Fibroblast of skin of scalp (primary cell): Measurements from ENCODE around the gene GLIPR2.
A peak's percentile ranks its signal among the peaks of the same experiment; 100 is the strongest.

Experiments used
- DNase-seq: peaks from one replicate; pipeline ENCODE4 v3.0.0-alpha.2; 2013

The GLIPR2 gene

GRCh38 chr9:36194326-36195000, 57.9 kb downstream of the GLIPR2 start:
- no peak for DNase-seq

DNA sequence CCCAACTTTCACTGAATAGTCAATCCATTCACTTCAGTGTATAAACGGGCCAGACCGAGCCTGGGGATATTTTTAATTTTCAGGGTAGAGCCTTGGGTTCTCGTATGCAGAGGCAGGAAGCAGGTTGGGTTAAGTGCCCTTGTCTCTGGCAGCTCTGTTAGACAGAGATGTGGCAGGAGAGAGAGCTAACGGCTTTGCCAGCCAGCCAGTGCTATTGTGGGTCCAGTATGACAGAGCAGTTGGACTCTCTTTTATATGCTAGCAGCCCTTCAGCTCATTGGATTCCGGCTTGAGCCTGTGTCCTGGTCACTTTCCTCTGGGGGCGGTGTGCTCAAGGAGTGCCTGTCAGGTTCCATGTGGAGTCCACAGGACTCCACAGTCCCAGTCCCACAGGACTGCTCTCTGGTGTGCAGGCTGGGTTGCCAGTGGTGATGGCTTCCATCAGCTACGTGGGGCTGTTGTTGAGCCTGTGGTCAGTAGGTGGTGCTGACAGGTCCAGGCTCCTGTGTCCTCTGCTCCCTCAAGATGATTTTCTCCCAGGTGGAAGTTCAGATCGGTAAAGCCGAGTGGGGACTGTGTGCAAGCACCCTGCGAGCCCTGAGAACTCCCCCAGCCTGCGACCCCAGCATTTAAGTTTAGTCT, 68.5 kb downstream of the GLIPR2 start:
- DNase-seq, result no peak

DNA sequence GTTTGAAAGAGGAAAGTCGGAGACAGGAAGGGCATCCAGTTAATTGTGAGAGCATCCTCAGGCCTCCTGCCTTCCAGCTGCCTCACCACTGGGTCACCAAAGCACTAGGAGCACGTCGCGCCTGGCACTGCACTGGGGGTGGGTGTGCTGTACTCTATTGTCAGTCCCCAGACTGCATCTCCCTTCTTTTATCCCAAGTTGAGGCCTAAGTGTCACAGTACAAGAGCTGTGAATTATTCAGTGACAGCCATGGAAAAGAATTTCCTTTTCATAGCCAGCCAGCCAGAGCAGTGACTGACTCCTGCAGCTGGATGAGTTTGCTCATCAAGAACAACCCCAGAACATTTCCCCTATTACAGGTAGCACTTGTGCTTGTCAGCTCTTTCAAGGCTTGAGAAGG, 70.5 kb downstream of the GLIPR2 start:
- peak; percentile 25 for DNase-seq

DNA sequence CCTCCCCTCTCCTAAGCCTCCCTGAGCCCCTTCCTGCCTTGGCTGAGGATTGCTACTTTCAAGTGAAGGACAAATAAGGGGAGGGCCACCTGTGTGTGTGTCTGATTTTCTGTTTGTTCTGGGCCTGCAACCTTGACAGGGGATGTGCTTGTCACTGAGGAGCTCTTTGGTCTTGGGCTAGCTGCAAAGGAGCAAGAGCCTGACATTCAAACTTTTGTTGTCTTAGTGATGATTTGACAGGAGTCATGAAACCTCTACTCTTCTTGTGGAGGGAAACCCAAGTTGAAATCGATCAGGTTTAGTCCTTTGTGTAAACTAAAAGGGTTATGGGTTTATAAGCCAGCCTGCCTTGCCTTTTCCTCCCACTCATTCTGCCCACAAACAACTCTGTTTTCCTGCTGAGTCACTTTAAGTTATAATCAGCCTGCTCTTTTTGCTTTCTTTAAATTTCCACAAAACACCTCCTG, 71.0 kb downstream of the GLIPR2 start:
- no peak for DNase-seq

DNA sequence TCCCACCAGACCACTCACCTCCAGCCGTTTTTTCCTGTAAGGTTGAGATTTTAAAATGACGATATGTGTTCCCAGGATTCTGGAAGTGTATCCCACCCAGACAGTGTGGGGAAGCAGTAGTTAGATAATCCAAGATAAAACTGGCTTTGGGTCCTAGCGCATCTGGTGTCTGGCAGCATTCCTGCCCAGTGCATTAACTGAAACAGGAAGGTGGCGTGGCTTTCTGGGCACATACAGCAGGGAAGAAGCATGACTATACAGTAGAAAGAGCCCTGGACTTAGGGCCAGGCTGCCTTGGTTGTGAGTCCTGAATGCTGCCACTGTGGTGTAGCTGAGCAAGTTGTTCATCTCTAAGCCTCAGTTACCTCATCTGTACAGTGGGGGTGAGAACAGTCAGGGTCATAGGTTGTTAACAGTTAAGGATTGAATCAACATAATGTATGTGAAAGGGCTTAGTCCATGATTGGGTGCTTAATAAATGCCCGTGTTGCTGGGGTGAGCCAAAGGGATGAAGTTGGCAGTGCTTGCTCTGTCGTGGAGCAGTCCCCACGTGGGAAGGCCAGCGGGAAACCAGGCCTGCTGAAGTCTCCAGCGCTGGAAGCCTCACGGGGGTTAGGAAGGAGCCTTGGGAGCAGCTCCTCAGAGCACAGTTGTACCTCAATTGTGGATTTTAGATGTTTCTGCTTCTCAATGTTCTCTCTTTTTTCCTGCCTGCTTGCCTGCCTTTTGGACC, 72.2 kb downstream of the GLIPR2 start:
- DNase-seq, result no peak

DNA sequence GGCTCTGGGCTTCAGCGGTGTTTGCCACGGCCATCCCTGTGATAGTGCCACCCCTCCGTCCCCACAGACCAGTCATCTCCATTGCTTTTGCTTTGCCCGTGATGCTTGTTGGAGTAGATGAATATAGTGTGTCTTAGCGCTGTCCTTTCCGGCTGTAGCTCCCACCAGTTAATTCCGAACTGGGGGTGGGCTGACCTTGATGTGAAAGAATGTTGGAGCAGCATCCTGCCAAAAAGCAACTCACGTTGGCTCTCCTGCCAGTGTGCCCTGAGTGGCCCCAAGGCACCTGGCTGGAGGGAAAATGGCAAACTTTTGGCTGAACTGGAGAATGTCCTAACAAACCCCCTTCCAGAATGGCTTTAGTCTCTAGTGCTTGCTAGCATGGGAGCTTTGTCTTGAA, 74.2 kb downstream of the GLIPR2 start:
- DNase-seq, result no peak

- no peak for DNase-seq
Observed at GRCh38 chr9:36211510-36211909, 75.0 kb downstream of the GLIPR2 start.

- DNase-seq, result no peak
Observed at GRCh38 chr9:36213387-36213786, 76.9 kb downstream of the GLIPR2 start.
